ENCODE data around the gene ADGRG3. TPM values are rescaled to one million over a fixed set of nuclear protein-coding genes. Genes with fewer than 3 reads are reported as not detected.

ADGRG3 gene
- total RNA-seq, 4 donors from 2014 or later: 1.0 to 3.2 (median 2.5) TPM; not detected in 1

- TF ChIP-seq POLR2A (IDR thresholded peaks at IDR 0.05): no peak
- TF ChIP-seq, protein P1, sequence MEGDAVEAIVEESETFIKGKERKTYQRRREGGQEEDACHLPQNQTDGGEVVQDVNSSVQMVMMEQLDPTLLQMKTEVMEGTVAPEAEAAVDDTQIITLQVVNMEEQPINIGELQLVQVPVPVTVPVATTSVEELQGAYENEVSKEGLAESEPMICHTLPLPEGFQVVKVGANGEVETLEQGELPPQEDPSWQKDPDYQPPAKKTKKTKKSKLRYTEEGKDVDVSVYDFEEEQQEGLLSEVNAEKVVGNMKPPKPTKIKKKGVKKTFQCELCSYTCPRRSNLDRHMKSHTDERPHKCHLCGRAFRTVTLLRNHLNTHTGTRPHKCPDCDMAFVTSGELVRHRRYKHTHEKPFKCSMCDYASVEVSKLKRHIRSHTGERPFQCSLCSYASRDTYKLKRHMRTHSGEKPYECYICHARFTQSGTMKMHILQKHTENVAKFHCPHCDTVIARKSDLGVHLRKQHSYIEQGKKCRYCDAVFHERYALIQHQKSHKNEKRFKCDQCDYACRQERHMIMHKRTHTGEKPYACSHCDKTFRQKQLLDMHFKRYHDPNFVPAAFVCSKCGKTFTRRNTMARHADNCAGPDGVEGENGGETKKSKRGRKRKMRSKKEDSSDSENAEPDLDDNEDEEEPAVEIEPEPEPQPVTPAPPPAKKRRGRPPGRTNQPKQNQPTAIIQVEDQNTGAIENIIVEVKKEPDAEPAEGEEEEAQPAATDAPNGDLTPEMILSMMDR (IDR thresholded peaks at IDR 0.05): no peak
- Histone ChIP-seq H3K9me3 (no peaks in the 10 kb centered on the region), H3K4me1 (no peaks in the 10 kb centered on the region), H3K36me3 (no peaks in the 10 kb centered on the region), H3K27ac (no peak overlapping the region), H3K4me3 (no peak overlapping the region), H3K27me3 (no peaks in the 10 kb centered on the region)
- DNase-seq: no peak
- intact Hi-C loops (cut with DNase I; ENCODE audit: low total_unique reads): no loop called here
These were observed 31.8 kb downstream of the ADGRG3 start for GRCh38 chr16:57699899-57700298.

GRCh38 chr16:57700781-57701551 is 32.9 kb downstream of the ADGRG3 start:
- Histone ChIP-seq H3K4me3 (no peak overlapping the region), H3K36me3 (no peaks in the 10 kb centered on the region), H3K27me3 (no peaks in the 10 kb centered on the region), H3K4me1 (no peaks in the 10 kb centered on the region), H3K27ac (peak overlapping the region in 1 of 2 donors; percentile 6), H3K9me3 (no peaks in the 10 kb centered on the region)
- intact Hi-C loops (cut with DNase I; ENCODE audit: low total_unique reads): no loop called here
- TF ChIP-seq, protein P1 (IDR thresholded peaks at IDR 0.05): no peak
- TF ChIP-seq POLR2A (IDR thresholded peaks at IDR 0.05): no peak
- DNase-seq: no peak

DNA sequence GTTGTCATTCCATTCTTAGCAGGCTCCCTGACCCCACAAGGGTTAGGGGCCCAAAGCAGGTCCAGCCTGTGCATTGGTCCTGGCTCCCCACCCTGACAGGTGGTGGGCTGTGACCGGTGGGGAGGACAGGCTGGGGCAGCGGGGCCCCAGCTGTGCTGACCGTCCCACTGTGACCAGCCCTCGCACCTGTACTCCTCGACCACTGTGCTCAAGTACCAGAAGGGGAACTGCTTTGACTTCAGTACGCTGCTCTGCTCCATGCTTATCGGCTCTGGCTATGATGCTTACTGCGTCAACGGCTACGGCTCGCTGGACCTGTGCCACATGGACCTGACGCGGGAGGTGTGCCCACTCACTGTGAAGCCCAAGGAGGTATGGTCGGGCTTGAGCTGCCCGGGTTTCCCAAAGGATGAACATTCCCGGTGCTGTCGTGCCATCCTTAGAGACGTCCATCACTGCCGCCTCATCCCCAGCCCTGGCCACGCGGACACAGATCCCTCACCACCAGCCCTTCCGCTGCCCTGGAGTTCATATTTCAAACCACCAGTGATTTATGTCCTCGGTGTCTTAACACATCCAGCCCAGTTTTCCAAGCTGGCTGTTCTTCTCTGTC is 33.8 kb downstream of the ADGRG3 start:
- DNase-seq: peak in 1 of 2 donors; percentile 33
- no peaks in the 10 kb centered on the region for H3K9me3 ChIP-seq
- no peak for TF ChIP-seq POLR2A (IDR thresholded peaks at IDR 0.05)
- TF ChIP-seq, protein P1 (IDR thresholded peaks at IDR 0.05): no peak

DNA sequence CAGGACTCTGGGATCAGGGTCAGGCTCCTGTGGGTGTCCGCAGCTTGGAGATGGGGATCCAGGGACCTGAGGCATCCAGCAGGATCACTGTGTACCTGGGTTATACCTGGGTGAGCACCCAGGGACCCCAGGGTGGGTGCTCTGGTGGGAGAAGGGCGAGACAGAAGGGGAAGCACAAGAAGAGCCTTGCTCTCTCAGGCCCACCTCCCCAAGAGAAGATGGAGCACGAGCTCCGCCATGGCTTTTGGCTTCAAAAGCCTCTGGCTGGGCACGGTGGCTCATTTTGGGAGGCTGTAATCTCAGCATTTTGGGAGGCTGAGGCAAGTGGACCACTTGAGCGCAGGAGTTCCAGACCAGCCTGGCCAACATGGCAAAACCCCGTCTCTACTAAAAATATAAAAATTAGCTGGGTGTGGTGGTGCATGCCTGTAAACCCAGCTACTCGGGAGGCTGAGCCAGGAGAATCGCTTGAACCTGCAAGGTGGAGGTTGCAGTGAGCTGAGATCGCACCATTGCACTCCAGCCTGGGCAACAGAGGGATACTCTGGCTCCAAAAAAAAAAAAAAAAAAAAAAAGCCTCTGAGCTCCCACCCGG is 35.4 kb downstream of the ADGRG3 start:
- DNase-seq: no peak
- TF ChIP-seq, protein P1 (IDR thresholded peaks at IDR 0.05): no peak
- TF ChIP-seq POLR2A (IDR thresholded peaks at IDR 0.05): no peak
- H3K36me3 ChIP-seq: no peaks in the 10 kb centered on the region
- no peaks in the 10 kb centered on the region for H3K9me3 ChIP-seq
- no peaks in the 10 kb centered on the region for H3K27me3 ChIP-seq
- intact Hi-C loops (cut with DNase I; ENCODE audit: low total_unique reads): no loop called here
- no peak overlapping the region for H3K27ac ChIP-seq
- no peak overlapping the region for H3K4me3 ChIP-seq
- H3K4me1 ChIP-seq: no peaks in the 10 kb centered on the region

More for the DNA sequence above, 33.8 kb downstream of the ADGRG3 start:
- Histone ChIP-seq H3K4me1 (no peaks in the 10 kb centered on the region), H3K4me3 (no peak overlapping the region), H3K27me3 (no peaks in the 10 kb centered on the region), H3K27ac (peak overlapping the region in 1 of 2 donors; percentile 6), H3K36me3 (no peaks in the 10 kb centered on the region)
- intact Hi-C loops (cut with DNase I; ENCODE audit: low total_unique reads): no loop called here
